Superior temporal gyrus (tissue), 1 donor: ENCODE results near the gene CYP11A1.
A peak's percentile ranks its signal among the peaks of the same experiment; 100 is the strongest.

Experiments
- DNase-seq: peaks from one replicate; pipeline ENCODE4 v3.0.0-alpha.2; 2016; ENCODE audit errors: extremely low spot score

Gene CYP11A1

DNA sequence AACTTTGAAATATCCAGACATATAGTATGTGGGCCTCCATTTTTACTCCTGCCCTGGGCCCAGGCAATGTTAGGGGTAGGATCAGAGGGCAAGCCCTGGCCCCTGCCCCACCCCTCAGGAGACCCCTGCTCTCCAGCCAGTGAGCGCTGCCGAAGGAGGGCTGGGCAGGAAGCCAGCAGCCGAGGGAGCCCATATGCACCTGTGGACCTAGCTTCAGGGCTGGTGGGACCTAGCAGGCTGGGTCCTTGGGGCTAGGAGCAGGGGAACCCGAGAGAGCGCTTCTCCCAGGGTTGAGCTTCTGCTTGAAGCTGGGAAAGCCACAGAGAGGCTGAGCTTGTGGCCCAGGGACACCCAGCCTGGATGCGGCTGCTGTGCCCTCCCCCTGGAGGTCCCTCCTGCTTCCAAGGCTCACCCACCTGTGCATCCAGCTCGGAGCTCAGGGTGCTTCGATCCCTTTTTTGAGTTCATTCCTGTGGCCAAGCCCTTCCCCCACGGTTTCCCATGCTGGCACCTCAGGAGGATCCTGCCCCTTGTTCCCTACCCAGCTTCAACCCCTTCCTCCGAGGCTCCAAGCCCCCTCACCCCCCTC is 21.0 kb upstream of the CYP11A1 start:
- no peak for DNase-seq

DNA sequence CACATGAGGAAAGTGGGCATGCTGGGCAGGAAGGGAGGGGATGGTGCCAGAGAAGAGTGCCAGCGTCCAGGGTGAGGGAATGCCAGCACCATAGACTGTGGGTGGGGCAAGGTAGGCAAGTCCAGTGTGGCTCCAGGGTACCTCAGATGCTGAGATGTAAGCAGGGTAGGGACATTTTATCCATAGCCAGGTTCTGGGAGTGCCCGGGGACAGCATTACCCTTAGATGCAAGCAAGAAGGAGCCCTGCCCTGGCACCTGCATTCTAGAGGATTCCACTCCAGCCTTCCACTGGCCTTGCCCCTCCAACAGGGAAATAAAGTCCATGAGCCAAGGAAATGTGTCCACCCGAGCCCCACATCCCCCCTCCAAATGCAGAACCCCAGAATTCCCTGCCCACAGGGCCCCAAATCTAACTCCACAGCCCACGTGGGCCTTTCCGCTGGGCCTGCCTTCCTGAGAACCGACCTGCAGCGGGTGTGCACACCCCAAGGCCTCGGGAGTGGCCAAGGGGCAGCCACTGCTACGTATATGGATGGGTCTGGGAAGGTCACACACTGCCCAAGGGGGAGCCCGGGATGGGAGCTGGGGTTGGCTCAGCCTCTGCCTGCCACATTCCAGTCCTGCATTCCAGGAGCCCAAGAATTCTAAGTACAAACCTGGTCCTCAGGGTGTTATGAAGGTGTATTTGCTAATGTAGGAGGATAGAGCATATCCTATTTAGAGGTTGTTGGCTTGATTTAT is 20.3 kb upstream of the CYP11A1 start:
- no peak for DNase-seq

- no peak for DNase-seq
These were observed 19.7 kb upstream of the CYP11A1 start for GRCh38 chr15:74387141-74387541.

DNA sequence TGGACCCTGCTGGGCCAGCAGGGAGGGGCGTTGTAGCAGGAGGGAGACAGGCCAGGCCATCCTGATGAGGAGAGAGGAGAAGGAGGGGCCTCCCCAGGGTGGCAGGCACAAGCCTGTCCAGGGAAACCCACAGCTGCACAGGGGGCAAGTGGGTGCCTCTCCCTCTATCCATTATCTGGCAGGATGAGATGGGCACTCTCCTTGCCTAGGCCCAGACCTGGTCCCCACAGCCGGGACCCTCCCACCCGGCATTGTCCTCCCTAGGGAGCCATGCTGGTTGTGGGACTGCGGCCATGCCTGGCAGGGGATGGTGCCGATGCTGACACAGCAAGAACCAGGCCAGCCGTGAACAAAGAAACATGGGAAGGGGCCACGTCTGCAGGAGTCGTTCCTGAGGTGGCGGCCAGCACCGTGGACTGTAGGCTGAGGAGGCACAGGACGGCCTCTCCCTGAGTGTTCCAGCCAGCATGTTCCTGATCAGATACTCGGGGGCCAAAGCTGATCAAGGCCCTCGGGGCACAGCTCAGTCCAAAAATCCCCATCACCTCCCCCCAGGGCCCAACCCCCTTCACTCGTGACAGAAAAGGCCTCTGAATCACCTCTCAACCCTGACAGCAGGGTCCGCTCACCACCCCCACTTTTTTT is 19.2 kb upstream of the CYP11A1 start:
- DNase-seq: no peak

GRCh38 chr15:74385733-74386132 is 18.3 kb upstream of the CYP11A1 start:
- DNase-seq: no peak

GRCh38 chr15:74384881-74385643 is 17.6 kb upstream of the CYP11A1 start:
- no peak for DNase-seq

DNA sequence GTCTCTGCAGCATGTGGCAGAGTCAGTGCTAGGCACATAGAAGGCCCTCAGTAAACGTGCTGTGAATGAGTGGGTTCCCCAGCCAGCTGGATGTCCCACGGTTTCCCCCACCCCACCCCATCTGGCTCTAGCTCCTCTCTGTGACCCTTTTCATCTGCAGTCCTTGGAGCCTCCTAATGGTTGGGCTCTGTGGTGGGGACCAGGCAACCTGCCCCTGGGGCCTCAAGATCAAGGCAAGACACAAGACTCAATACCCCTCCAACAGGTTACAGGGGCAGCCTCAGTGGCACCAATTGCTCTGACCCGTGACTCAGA is 17.1 kb upstream of the CYP11A1 start:
- no peak for DNase-seq

DNA sequence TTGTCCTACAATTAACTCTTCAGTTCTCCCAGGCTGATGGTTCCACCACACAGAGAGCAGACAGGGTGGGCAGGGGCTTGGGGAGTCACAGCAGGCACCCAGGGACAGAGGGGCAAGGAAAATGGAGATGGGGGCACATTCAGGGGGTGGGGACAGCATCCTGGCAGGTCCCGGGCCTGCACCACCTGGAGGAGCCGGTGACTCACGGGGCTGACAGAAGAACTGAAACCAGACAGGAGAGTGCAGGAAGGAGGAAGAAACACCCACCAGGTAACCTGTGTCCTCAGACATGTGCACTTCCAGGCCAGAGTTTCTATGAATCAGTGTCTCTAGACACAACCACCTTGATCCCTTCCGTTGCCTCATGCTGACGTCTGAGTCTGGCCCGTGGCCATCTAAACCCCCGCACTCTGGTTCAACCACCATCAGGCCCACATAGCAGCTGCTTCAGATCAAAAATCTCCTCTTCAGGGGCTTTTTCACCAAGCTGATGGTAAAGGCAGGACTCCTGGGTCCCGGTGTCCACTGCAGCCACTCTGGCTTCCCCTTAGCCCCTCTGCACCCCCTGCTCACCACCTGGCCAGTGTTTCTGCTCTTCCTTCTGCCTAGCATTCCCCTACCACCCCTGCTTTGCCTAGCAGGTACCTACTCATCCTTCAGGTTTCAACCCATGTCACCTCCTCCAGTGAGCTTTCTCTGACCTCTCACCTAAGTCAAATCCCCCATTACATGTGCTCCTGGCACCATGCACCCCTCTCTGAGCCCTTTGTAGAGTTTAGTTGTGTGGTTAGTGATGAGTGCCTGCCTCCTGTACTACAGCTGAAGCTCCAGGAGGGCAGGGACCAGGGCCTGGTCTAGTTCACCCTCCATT is 16.5 kb upstream of the CYP11A1 start:
- DNase-seq: no peak

DNA sequence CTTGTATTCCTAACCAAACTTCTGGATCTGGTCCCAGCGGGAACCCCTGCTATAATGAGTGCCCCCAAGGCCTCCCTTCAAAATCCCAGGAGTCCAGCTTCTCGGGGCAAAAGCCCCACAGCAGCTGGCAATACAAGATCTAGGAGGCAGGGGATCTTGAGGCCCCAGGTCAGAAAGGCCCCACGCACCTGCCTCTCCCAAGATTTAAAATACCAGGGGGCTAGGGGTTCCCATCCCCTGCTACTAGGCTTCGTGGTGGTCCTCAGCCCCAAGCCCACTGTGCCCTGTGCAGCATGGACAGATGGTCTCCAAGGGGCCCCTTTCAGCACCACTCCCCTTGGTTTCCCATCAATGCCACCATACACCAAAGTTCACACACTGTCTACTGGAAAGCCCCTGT is 15.8 kb upstream of the CYP11A1 start:
- DNase-seq: no peak

DNA sequence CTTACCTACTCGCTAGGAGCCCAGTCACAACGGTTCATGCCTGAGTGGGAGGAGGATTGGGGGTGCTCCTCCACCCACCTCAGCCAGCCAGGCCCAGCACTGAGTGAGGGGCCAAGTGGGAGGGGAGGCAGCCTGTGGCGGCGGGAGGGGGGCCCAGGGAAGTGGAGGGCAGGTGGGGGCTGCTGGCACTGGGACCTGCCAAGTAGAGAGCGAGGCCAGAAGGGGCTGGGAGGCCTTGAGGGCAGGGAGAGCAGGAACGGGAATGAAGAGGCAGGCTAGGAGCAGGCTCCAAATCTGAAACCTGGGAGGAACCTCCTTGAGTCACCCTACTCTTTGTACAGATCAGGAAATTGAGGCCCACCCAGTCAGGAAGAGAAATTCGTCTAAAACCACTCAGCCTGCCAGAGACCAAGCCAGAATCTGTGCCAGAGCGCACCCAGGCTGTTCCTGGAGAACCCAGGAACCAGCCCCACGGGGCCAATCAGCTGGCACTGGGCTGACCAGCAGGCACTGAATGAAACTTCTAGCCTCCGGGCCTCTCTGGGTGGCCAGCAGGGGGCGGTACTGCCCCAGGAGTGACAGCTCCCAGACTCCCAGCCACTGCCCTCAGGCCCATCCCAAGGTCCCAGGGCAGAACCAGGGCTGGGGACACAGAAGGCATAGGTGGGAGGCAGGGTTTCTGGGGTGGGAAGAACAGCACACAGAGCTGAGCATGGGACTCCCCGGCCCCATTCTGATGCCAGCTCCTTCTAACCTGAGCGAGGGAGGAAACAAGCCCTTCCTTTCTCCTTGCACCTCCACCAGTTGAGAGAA is 14.8 kb upstream of the CYP11A1 start:
- peak; percentile 95 for DNase-seq

- DNase-seq: no peak
These were observed 14.0 kb upstream of the CYP11A1 start for GRCh38 chr15:74381481-74381880.

GRCh38 chr15:74381190-74381453 is 13.7 kb upstream of the CYP11A1 start:
- DNase-seq: no peak

DNA sequence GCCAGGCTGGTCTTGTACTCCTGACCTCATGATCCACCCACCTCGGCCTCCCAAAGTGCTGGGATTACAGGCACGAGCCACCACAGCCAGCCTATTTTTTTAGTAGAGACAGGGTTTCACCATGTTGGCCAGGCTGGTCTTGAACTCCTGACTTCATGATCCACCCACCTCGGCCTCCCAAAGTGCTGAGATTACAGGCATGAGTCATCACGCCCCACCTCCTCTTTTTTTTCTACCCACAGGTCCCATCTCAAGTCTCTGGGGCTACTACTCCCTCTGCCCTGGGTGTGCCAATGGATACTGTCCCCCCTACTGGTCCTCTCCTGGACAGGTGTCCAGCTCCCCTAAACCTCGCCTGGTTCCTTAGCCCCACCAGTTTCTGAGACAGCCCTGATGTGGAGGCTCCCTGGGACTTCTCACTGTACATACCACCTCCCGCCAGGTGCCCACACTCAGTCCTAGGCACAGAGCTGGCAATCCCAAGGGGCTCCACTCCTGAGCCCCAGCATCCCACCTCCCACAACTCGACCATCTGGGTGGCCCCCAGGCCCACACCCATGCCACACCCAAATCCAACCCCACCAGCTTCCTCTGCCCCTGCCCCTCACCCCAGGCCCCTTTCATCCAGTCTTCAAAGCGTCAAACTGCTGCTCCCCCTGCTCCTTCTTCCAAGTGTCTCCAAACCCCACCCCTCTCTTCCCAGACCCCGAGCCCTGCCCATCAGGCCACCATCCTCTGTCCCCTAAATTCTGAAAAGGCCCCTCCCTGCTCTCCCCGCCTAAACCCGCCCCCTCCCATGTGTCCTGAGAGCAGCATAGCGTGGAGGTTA is 13.1 kb upstream of the CYP11A1 start:
- DNase-seq: no peak

GRCh38 chr15:74378848-74379247 is 11.4 kb upstream of the CYP11A1 start:
- DNase-seq: no peak

GRCh38 chr15:74377831-74378766 is 10.7 kb upstream of the CYP11A1 start:
- no peak for DNase-seq

DNA sequence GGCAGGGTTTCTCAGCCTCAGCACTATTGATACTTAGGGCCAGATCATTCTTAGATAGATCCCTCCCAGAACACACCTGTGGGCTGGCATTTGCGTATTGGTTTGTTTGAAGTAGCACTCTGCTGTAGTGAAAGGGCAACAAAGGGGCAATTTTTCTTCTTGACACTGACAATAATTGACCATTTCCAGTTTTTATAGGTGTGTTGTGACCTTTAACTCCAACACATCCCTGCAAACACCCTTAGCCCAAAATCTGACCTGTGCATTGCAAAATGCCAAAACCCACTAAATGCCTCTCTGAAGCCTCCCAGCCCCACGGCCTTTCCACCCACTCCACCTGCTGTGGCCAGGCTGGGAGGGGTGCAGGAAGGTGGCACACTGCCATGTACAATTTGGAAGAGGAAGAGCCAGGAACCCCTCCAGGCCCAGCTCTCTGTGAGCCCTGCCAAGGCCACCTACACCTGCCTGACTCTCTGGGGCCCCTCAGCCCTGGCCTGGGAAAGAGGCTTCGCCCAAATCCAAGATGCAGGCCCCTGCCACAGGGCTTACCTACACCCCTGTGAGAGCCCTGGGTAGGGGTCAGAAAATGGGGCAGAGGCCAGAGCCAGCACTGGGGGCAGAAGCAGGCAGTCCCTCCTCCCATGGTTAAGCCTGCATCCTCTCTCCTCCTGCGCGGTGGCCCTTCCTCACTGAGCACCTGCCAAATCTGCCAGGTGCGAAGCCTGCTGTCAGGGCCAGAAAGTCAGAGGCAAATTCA is 9.6 kb upstream of the CYP11A1 start:
- DNase-seq: peak; percentile 2

- peak; percentile 5 for DNase-seq
These were observed 8.8 kb upstream of the CYP11A1 start for GRCh38 chr15:74376226-74376625.

DNA sequence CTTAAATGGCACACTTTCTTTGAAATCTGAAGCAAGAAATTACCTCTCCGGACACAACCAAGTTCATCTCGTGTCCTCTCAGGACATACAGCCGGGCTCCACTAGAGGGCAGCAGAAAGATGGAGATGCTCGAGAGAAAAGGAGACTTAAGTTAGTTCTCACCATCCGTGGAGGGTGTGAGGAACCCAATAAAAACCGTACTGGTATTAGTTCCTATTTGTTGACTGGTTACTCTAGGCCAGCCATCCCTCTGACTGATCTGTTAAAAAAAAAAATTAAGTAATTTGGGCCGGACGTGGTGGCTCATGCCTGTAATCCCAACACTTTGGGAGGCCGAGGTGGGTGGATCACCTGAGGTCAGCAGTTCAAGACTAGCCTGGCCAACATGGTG is 7.9 kb upstream of the CYP11A1 start:
- DNase-seq: peak; percentile 93
